K562 (cell line): ENCODE results near the gene IDH3G. TPM values are rescaled to one million over a fixed set of nuclear protein-coding genes. Genes with fewer than 3 reads are reported as not detected.
A peak's percentile ranks its signal among the peaks of the same experiment; 100 is the strongest.

Experiments used
- ATAC-seq: fragments of 200-7000 bp; cut with Tn5 transposase; 3 replicates; pipeline ENCODE4 v1.9.1; 2020; ENCODE audit warnings: moderate library complexity
- BruUV-seq: library from RNA; stranded (reverse); fragments of 400-500 nt; replicated peaks from 2 replicates; lab custom pipeline; 2021; lab: Mats Ljungman, UMichigan
- CTCF ChIA-PET: fragments of 300-600 bp; formaldehyde crosslinking; extraction: SDS; loops from one replicate; lab custom pipeline; 2021; ENCODE audit warnings: low intra/inter-chr PET ratio; lab: Yijun Ruan, JAX
- POLR2A ChIA-PET: fragments of 300-600, 350-650 bp; sonication (Branson Sonifier 250); formaldehyde crosslinking; extraction: SDS; loops from one replicate; lab custom pipeline; 2021; ENCODE audit warnings: antibody characterized with exemption, inconsistent platforms; lab: Yijun Ruan, JAX
- DNase-seq, 4 experiments: peaks; one replicate each; pipeline versions ENCODE4 v3.0.0 to v3.0.0-alpha.2; 2011 to 2018; ENCODE audit warnings: low spot score in 3 of 4, mixed read lengths in 3 of 4; ENCODE audit errors: extremely low read depth in 1 of 4
- FAIRE-seq: peaks from 2 replicates; lab custom pipeline; 2011; peaks lifted over from hg19 to GRCh38; lab: Jason Lieb, UNC
- H2AFZ ChIP-seq: 2 replicates; pipeline ENCODE4 v1.6.0; 2011; ENCODE audit warnings: low read depth, low read length, control low read depth, inconsistent platforms
- H3K27ac ChIP-seq: fragments of 200-600 bp; 3 replicates; pipeline ENCODE4 v1.8.0; 2011; ENCODE audit warnings: low read depth, mild to moderate bottlenecking, control low read depth, inconsistent platforms, low read length, moderate library complexity, mixed read lengths; ENCODE audit errors: extremely low read depth
- H3K27me3 ChIP-seq, 2 experiments: fragments of 300-600 bp in 1 of 2; 2 replicates in 1 of 2; 3 replicates in 1 of 2; pipeline versions ENCODE4 v1.6.0 to v1.8.0; 2011; ENCODE audit warnings: inconsistent platforms in 2 of 2, low read length in 2 of 2, mild to moderate bottlenecking in 1 of 2, mixed read lengths in 1 of 2, moderate library complexity in 1 of 2; ENCODE audit not compliant: control insufficient read depth in 2 of 2, insufficient read depth in 2 of 2
- H3K36me3 ChIP-seq: fragments of 300-600 bp; 3 replicates; pipeline ENCODE4 v1.8.0; 2011; ENCODE audit warnings: mild to moderate bottlenecking, low read length, inconsistent platforms; ENCODE audit not compliant: control insufficient read depth, insufficient read depth
- H3K4me1 ChIP-seq, 2 experiments: fragments of 200-600 bp in 1 of 2; replicated peaks in 1 of 2; 2 replicates in 1 of 2; 3 replicates in 1 of 2; pipeline versions ENCODE4 v1.5.1 to v1.8.0; 2011; ENCODE audit warnings: inconsistent platforms in 2 of 2, low read length in 2 of 2, mild to moderate bottlenecking in 1 of 2, mixed read lengths in 1 of 2, moderate library complexity in 1 of 2; ENCODE audit not compliant: control insufficient read depth in 2 of 2, insufficient read depth in 2 of 2
- H3K4me2 ChIP-seq: 2 replicates; pipeline ENCODE4 v1.6.1; 2011; ENCODE audit warnings: low read length, control low read depth, inconsistent platforms, mixed read lengths; ENCODE audit not compliant: insufficient read depth
- H3K4me3 ChIP-seq: fragments of 200-600 bp; sonication (generic), shearing (Covaris generic); 2 replicates; pipeline ENCODE4 v1.5.1; 2016; ENCODE audit warnings: control low read depth, inconsistent platforms
- H3K79me2 ChIP-seq: fragments of 200-600 bp; 3 replicates; pipeline ENCODE4 v1.8.0; 2011; ENCODE audit warnings: low read length, inconsistent platforms; ENCODE audit not compliant: control insufficient read depth, insufficient read depth
- H3K9ac ChIP-seq, 2 experiments: 2 replicates each; pipeline versions ENCODE4 v1.6.0 to v1.6.1; 2011; ENCODE audit warnings: low read depth in 2 of 2, low read length in 2 of 2, control low read depth in 1 of 2, inconsistent platforms in 1 of 2, mild to moderate bottlenecking in 1 of 2, mixed read lengths in 1 of 2; ENCODE audit not compliant: insufficient read depth in 1 of 2
- H3K9me1 ChIP-seq: one replicate; pipeline ENCODE4 v1.6.0; 2011; ENCODE audit warnings: inconsistent platforms, mild to moderate bottlenecking, low read length, moderate library complexity; ENCODE audit not compliant: control insufficient read depth, insufficient read depth
- H3K9me3 ChIP-seq: replicated peaks from 2 replicates; pipeline ENCODE4 v1.5.1; 2011; ENCODE audit warnings: low read depth, low read length, inconsistent platforms; ENCODE audit not compliant: control insufficient read depth, insufficient read depth
- H4K20me1 ChIP-seq: replicated peaks from 2 replicates; pipeline ENCODE4 v1.6.1; 2011; ENCODE audit warnings: low read length, inconsistent platforms, mixed read lengths; ENCODE audit not compliant: control insufficient read depth, insufficient read depth
- EWSR1 ChIP-seq: fragments of 450-650 bp; IDR thresholded peaks from 2 replicates; pipeline ENCODE4 v1.6.1; 2018; ENCODE audit warnings: borderline replicate concordance, mild to moderate bottlenecking, low read depth, moderate library complexity; ENCODE audit not compliant: partially characterized antibody
- SMAD3 ChIP-seq: fragments of 450-650 bp; formaldehyde crosslinking; conservative IDR thresholded peaks from 2 replicates; pipeline ENCODE4 v1.4.0; 2020; ENCODE audit warnings: mild to moderate bottlenecking
- SRSF9 ChIP-seq: fragments of 200-400 bp; formaldehyde crosslinking; IDR thresholded peaks from 2 replicates; pipeline ENCODE4 v1.6.1; 2017; ENCODE audit warnings: low read depth, low read length, borderline replicate concordance
- ZNF24 ChIP-seq: fragments of 450-650 bp; IDR thresholded peaks from 2 replicates; pipeline ENCODE4 v1.6.1; 2016
- WGBS: fragments of 100-300 bp; shearing (Covaris generic); methylation state at CpG from one replicate; pipeline ENCODE4 v1.1.6; 2016; ENCODE audit warnings: low coverage, mixed read lengths; ENCODE audit not compliant: insufficient coverage; ENCODE audit errors: missing lambda C conversion rate; 5-methylcytosine and 5-hydroxymethylcytosine counted together
- in situ Hi-C: fragments of 300-500 bp; cut with MboI; formaldehyde crosslinking; loops from 4 replicates; pipeline ENCODE4 v1.15.0; 2018; ENCODE audit warnings: inconsistent platforms, mixed read lengths
- intact Hi-C: fragments of 100-400 bp; cut with micrococcal nuclease; formaldehyde crosslinking; loops from 2 replicates; pipeline ENCODE4 v1.14.2; 2022
- polyA plus RNA-seq, 8 experiments: library from polyadenylated mRNA; depleted of rRNA in 4 of 8; stranded (reverse) in 5 of 8; unstranded in 3 of 8; fragments of >200 nt; fragmentation: Nextera tagmentation in 2 of 8; fragmentation: Illumina TruSeq in 1 of 8; extraction: Ambion mirVana in 2 of 8; extraction: Trizol in 1 of 8; gene quantifications; 2 replicates each; pipeline versions ENCODE4 v1.2.1 to v1.2.3, GENCODE V29; 2011 to 2014; ENCODE audit warnings: inconsistent platforms in 1 of 8, missing spikeins in 1 of 8
- total RNA-seq, 7 experiments: library from RNA; depleted of rRNA in 6 of 7; stranded (reverse); fragments of >200 nt in 6 of 7; fragmentation: Illumina TruSeq in 2 of 7; extraction: Trizol in 2 of 7; gene quantifications; 2 replicates each; pipeline versions ENCODE4 v1.2.1 to v1.2.3, GENCODE V29; 2011 to 2021; ENCODE audit warnings: low replicate concordance in 1 of 7

Gene IDH3G
- total and polyA plus RNA-seq, 9 of the 15 experiments (the other 6 are each of a cell fraction or from before 2014, with no cell fraction given) = 24.3 to 72.5 (median 37.9) TPM

DNA sequence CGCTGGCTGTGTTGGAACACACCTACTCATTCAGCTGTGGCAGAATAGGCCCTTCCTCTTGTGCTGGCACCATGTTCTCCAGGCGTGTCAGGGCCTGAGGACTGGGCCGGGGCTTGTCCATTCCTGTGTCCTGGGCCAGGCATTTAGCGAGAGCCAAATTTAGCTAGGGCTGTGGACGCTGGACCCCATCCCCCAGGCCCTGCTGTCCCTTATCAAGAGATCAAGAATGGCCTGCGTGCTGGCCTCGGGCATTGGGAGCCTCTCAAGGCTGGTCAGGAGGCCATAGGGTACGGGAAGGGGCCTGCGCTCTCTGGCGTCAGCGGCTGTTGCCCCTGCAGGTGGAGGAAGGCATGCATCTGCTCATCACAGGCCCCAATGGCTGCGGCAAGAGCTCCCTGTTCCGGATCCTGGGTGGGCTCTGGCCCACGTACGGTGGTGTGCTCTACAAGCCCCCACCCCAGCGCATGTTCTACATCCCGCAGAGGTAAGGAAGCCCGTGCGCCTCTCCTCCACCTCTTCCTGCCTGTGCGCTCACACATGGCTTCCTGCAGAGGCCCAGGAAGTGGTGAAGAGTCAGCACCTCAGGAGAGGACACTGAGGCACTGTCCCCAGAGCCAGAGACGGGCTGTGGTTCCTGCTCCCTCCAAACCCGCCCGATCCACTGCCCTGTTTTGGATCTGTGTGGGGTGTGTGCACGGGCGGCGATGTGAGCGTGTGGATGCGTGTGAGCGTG is 54.3 kb downstream of the IDH3G start:
- Histone ChIP-seq H3K27me3 (no peaks in the 10 kb centered on the region), H4K20me1 (no peaks in the 10 kb centered on the region), H3K9ac (peak overlapping the region in 1 of 2 experiments; percentile 19; a peak in 2 of 4 replicates), H3K4me3 (no peak overlapping the region), H3K4me2 (no peak overlapping the region), H3K27ac (no peak overlapping the region), H3K36me3 (no peaks in the 10 kb centered on the region; the same call in 2 of the 3 replicates), H3K79me2 (no peaks in the 10 kb centered on the region), H3K9me1 (no peaks in the 10 kb centered on the region), H2AFZ (no peak overlapping the region), H3K4me1 (peaks cover 8 to 67% of the 10 kb centered on the region in 2 experiments; a peak in 4 of 5 replicates)
- BruUV-seq = no TSS peak
- ATAC-seq (no peak), DNase-seq (no peak), FAIRE-seq (no peak)
- POLR2A ChIA-PET = interaction anchor here (0.6 to 1.0 kb wide), 2 partner anchors 32 to 70 kb away, joined by 3 read pairs; no protein-coding TSS in a partner anchor
- TF ChIP-seq EWSR1 = no peak
- TF ChIP-seq SRSF9 = no peak
- TF ChIP-seq SMAD3 (CRISPR knock-in tag) = no peak
- no peak for TF ChIP-seq ZNF24
- TF ChIP-seq, all 486 proteins: peak for 0
- intact Hi-C loops = no loop called here
- 79% methylated on average over 19 of the region's 29 CpGs for WGBS
- in situ Hi-C loops = no loop called here
- CTCF ChIA-PET = no interaction called here
- no peaks in the 10 kb centered on the region for H3K9me3 ChIP-seq
